NCI-H2081 (cell line): ENCODE results near the gene CNTN5.
"Not testable (repeated sequence)": the region's sequence is repeated elsewhere in the genome, so short reads cannot be mapped to it uniquely, and the experiment has no call there.

Source experiments
- DNase-seq, 2 experiments: peaks; one replicate each; lab custom pipeline; 2025; lab: John Stamatoyannopoulos, UW

The CNTN5 gene

GRCh38 chr11:100214791-100215190 is 1194.0 kb downstream of the CNTN5 start:
- DNase-seq = no peak

- no peak for DNase-seq
These were observed 1200.1 kb downstream of the CNTN5 start for GRCh38 chr11:100220801-100221200.

DNA sequence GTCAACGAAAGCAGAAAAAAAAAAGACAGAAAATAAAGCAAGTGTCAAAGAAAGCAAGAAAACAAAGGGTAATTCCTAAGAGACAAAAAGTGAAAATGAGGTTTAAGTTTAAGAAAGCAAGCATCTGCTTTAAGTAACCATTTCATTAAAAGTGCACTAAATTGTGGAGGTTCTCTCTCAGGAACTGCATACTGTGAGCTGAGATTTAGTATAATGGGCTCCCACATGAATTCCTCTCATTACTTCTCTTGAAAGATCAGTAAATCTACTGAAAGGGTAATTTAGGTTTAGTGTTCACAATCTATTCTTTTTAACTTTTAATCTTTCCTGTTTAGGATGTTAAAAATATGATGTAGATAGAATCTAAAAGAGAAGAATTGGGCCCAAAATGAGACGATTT is 1201.0 kb downstream of the CNTN5 start:
- no peak for DNase-seq

GRCh38 chr11:100224541-100225034 is 1203.8 kb downstream of the CNTN5 start:
- DNase-seq = no peak

- DNase-seq = no peak
These were observed 1208.3 kb downstream of the CNTN5 start for GRCh38 chr11:100229086-100229485.

DNA sequence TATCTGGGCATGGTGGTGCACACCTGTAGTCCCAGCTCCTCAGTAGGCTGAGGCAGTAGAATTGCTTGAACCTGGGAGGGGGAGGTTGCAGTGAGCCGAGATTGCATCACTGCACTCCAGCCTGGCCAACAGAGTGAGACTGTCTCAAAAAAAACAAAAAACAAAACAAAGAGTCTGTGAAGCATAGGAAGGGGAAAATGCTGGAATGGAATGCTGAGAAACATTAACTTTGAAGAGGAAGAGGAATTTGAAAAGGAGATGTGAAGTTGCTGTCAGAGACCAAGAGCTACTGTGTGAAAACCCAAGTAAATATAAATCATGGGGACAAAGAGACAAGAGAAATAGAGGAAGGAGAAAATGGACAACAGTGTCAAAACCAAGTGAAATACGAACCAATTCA is 1211.3 kb downstream of the CNTN5 start:
- DNase-seq = no peak

DNA sequence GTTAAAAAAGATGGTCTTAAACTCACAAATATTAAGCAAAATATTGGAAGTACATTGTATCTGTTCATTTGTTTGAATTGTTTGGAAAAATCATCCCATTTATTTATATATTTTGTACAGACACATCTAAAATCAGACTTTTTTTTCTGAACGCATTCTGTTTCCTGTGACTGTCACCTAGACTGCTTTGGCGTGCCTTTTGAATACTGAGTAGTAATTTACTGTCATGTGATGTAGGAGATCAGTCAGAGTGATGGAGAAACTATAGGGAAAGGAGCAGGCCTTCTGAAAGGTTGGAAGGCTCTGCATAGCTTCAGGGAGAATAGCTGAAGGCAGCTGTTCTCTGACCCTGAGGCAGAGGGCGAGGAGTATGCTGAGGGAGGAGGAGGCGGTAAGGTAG is 1214.3 kb downstream of the CNTN5 start:
- no peak for DNase-seq

DNA sequence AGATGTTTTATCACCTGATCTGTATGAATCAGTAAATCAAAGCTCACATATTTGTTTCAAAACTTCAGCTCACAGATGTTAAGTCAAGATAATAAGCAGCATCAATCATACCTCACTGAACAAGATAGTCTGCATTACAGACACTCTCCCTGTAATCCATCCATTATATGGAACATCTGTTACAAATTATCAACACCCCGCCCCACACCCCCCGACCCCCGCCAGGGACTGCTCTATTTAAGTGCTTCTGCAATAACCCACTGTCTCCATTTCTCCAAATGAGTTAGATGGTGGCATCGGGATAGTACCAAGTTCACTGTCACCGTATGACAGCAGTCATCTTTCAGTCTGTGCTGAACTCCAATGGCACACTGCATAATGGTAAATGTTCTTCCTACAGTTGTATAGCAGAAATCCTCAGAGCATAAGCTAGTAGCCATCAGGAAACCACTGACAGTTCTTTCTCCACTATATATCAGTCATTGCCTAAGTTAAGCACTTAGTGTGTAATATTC is 1219.3 kb downstream of the CNTN5 start:
- no peak for DNase-seq

DNA sequence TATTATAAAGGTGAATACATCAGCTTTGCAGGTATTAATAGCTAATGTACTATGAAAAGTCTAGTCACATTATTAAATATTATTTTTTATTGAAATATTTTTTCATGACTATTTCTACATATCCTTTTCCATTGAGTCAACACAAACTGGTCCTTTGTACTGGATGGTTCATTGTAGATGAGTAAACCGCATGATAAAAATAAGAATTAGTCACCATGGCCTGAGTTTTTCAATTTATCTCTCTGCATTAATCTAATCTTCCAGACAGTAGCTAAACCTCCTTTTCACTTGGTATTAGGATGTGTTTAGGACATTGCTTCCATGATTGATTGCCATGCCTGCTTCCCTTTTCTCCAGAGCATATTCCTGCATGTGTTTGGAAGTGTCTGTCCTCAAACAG is 1227.0 kb downstream of the CNTN5 start:
- no peak for DNase-seq

- not testable (repeated sequence) for DNase-seq
These were observed 1236.6 kb downstream of the CNTN5 start for GRCh38 chr11:100257238-100257803.

- no peak for DNase-seq
These were observed 1248.8 kb downstream of the CNTN5 start for GRCh38 chr11:100269516-100269915.

DNA sequence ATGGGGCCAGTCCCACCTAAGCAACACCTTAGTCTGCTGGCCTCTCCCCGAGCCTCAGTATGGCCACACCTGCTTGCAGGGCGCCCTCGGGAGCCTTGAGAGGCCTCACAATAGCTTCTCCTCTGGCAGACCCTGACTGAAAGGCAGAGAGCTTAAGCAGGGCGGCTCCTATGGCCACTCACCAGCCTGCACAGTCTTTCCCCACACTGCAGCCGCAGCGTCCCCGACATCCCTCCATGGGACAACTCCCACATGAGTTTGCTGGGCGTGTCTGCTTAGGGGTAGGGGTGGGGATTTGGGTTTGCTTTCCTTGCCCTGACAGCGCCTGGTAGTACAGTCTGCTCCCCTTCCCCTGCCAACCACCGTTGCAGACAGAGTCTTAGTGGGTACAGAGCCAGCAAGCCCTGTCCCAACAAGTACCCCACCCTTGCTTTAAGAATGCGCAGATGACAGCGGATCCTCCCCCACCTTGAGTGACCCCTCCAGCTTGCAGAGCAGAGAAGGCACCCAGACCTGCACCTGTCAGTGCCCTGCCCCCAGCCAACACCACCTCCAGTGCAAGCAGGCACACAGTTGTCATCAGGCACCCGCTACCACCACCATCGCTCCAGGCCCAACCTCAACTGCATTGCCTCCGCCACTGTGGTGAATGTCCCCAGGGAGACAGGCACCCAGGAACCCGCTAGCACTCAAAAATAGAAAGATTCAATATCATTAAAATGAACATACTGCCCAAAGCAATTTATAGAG is 1252.5 kb downstream of the CNTN5 start:
- DNase-seq = no peak

DNA sequence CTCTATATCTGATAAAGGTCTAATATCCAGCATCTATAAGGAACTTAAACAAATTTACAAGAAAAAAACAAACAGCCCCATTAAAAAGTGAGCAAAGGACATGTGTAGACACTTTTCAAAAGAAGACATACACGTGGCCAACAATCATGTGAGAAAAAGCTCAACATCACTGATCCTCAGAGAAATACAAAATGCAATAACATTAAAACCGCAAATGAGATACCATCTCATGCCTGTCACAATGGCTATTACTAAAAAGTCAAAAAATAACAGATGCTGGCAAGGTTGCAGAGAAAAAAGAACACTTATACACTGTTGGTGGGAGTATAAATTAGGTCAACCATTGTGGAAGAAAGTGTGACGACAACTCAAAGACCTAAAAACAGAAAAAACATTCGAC is 1253.7 kb downstream of the CNTN5 start:
- not testable (repeated sequence) for DNase-seq

- peak; percentile 1 to 74 for DNase-seq
These were observed 1274.0 kb downstream of the CNTN5 start for GRCh38 chr11:100294748-100295147.

- no peak for DNase-seq
These were observed 1275.4 kb downstream of the CNTN5 start for GRCh38 chr11:100296051-100296679.

- DNase-seq = no peak
These were observed 1276.8 kb downstream of the CNTN5 start for GRCh38 chr11:100297516-100297915.

GRCh38 chr11:100302824-100303223 is 1282.1 kb downstream of the CNTN5 start:
- no peak for DNase-seq

DNA sequence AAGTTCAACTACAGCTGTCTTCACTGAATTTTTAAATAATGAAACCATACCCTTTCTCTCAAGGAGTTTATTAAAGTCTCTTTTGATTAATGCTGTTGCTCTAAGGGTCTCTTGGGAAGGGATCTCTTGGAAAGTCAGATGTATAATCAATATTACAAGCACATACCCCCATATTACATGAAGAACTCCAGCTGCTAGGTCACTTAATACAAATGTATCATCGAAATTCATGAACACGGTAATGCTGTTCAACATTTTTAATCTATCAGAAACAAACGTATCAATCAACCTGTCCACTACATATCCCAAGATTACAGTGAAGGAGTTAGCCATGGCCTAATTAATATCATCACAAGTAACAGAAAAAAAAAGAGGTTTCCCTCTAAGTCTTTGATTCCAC is 1283.1 kb downstream of the CNTN5 start:
- no peak for DNase-seq

DNA sequence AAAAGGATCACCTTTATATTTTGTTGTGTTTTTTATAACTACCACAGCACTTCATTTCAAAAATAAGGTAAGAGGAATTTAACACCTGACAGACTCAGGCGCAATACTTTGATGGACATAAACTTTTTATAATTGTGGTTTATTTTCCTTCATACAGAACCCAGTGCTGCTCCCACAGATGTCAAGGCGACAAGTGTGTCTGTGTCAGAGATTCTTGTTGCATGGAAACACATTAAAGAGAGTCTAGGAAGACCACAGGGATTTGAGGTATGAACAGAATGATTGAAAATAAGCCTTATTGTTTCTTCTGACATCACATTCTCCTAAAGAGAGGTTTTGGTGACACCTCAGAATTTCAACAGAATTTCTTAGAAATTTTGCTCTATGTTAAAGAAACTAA is 1287.5 kb downstream of the CNTN5 start:
- no peak for DNase-seq

GRCh38 chr11:100315946-100316345 is 1295.2 kb downstream of the CNTN5 start:
- no peak for DNase-seq

DNA sequence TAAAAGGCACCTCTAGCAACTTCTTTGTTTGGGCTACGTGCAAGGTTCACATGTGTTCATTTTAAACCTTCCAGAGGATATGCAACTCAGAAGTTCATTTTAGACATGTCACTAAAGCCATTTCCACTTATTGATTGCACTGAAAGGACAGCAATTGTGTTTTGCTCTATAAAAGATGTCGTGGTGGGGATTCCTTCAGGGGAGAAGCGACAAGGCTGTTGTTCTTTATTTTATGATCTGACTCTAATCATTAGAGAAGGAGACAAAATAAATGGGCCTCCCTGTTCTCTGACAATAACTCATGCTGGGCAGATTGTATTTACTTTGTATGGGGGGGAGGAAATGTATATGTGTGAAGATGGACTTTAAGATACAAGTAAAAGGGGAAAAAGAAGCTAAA is 1296.2 kb downstream of the CNTN5 start:
- no peak for DNase-seq

GRCh38 chr11:100319691-100320090 is 1298.9 kb downstream of the CNTN5 start:
- DNase-seq = no peak
